Heart left ventricle (tissue), 16 donors: ENCODE measurements around the gene NMS. TPM values are rescaled to one million over a fixed set of nuclear protein-coding genes. Genes with fewer than 3 reads are reported as not detected.

Source experiments
- ATAC-seq, 4 donors: fragments of 200-7000 bp; cut with Tn5 transposase; one replicate each; pipeline ENCODE4 v1.9.1; 2020 to 2022; ENCODE audit warnings: moderate library complexity in 4 of 4, mild to moderate bottlenecking in 3 of 4, moderate number of reproducible peaks in 1 of 4
- DNase-seq, 5 donors: peaks; one replicate each; pipeline ENCODE4 v3.0.0-alpha.2; 2020
- H3K27ac ChIP-seq, 12 donors: fragments of 200-600 bp; sonication (generic) in 4 of 12; one replicate each; pipeline versions ENCODE4 v1.5.0 to v1.8.0; 2016 to 2022; ENCODE audit warnings: mild to moderate bottlenecking in 2 of 12
- H3K27me3 ChIP-seq, 9 donors: fragments of 200-600 bp; sonication (generic) in 2 of 9; one replicate each; pipeline versions ENCODE4 v1.5.1 to v1.8.0; 2016 to 2022; ENCODE audit warnings: mild to moderate bottlenecking in 3 of 9
- H3K36me3 ChIP-seq, 9 donors: fragments of 200-600 bp; sonication (generic) in 2 of 9; one replicate each; pipeline versions ENCODE4 v1.5.0 to v1.8.0; 2018 to 2022; ENCODE audit warnings: mild to moderate bottlenecking in 2 of 9
- H3K4me1 ChIP-seq, 12 donors: fragments of 200-600 bp; sonication (generic) in 4 of 12; one replicate each; pipeline versions ENCODE4 v1.5.0 to v1.8.0; 2016 to 2022; ENCODE audit warnings: mild to moderate bottlenecking in 3 of 12
- H3K4me3 ChIP-seq, 12 donors: fragments of 200-600 bp; sonication (generic) in 4 of 12; one replicate each; pipeline versions ENCODE4 v1.5.0 to v1.8.0; 2017 to 2022; ENCODE audit warnings: mild to moderate bottlenecking in 9 of 12, moderate library complexity in 4 of 12
- H3K9me3 ChIP-seq, 12 donors: fragments of 200-600 bp; sonication (generic) in 4 of 12; one replicate each; pipeline versions ENCODE4 v1.5.0 to v1.8.0; 2016 to 2022; ENCODE audit warnings: mild to moderate bottlenecking in 1 of 12
- CTCF ChIP-seq, 12 donors: fragments of 200-600 bp; sonication (generic) in 4 of 12; IDR thresholded peaks; one replicate each; pipeline versions ENCODE4 v1.5.0 to v1.8.0; 2018 to 2022; ENCODE audit warnings: antibody characterized with exemption in 12 of 12, mild to moderate bottlenecking in 5 of 12
- POLR2A ChIP-seq, 2 donors: fragments of 450-650 bp; IDR thresholded peaks; one replicate each; pipeline ENCODE4 v1.6.1; 2017; ENCODE audit warnings: antibody characterized with exemption in 2 of 2, mild to moderate bottlenecking in 2 of 2, moderate library complexity in 2 of 2
- WGBS, 4 donors: extraction: QIAGEN DNeasy Blood & Tissue Kit in 2 of 4; methylation state at CpG; one replicate each; pipeline versions ENCODE4 v1.1.5 to v1.1.7; 2013 to 2018; 5-methylcytosine and 5-hydroxymethylcytosine counted together
- intact Hi-C, 10 donors: fragments of 100-400 bp; cut with DNase I; formaldehyde crosslinking; loops; one replicate each; pipeline versions ENCODE4 v1.11.1 to v1.14.2; 2022
- polyA plus RNA-seq, 2 donors: library from polyadenylated mRNA; stranded (reverse); fragments of 200-250 nt; gene quantifications; one replicate each; pipeline ENCODE4 v1.2.3, GENCODE V29; 2013
- total RNA-seq, 9 donors: library from RNA; depleted of rRNA in 2 of 9; stranded (reverse); fragments of >200 nt in 2 of 9; fragmentation: NEBNext Ultra II Directional in 3 of 9; extraction: Animal tissue kit (Norgen Biotek cat#: 25700) in 3 of 9; gene quantifications; one replicate each; pipeline versions ENCODE4 v1.1.0 to v1.2.4, GENCODE V29; 2016 to 2023
- donor health status: ischemic (EF 13 %, LVEDD 7.1; RV severe dilation, severe dysfunction).
- donor health status: healthy with polysubstance abuse.
- donor health status: DM: no; HTN: yes; CAD: no.
- donor health status: DM: no; HTN: no; CAD: no.
- donor health status: ischemic (EF 25% LVEDD 6.9; RV normal size, moderate dysfunction).
- donor health status: ischemic (EF 25% LVEDD 5.7; RV mildly dilated, moderate dysfunction).
- donor health status: healthy.
- donor health status: DM: yes; HTN: yes; CAD: no.
- donor health status: ischemic (EF 35%, LVEDD 5.7; RV mildly dilated, moderate dysfunction).
- donor health status: nonischemic (EF 11% LVEDD 7.7; RV severe dilation, severe dysfunction).
- donor health status: DM: yes; HTN: yes; CAD: no.
- donor health status: PGD.
- donor health status: ischemic (EF 29% LVEDD 5.4; RV normal size, mild dysfunction).
- donor health status: nonischemic (EF 23%, LVEDD 6.1; RV moderate dilation, normal function).

Gene NMS
- total and polyA plus RNA-seq, 11 donors, result not detected

- 77 to 87% (median 83%) methylated on average over 7 of the region's 7 CpGs for WGBS, 4 donors
- intact Hi-C loops, result loop anchor here in 1 of 10 donors (10.0 kb wide), 1 partner anchor 146 kb away; no protein-coding TSS in a partner anchor
- TF ChIP-seq POLR2A (IDR thresholded peaks at IDR 0.05) (no peak), CTCF (IDR thresholded peaks at IDR 0.05) (no peak)
- Histone ChIP-seq H3K27me3 (no peaks in the 10 kb centered on the region), H3K27ac (no peak overlapping the region), H3K4me3 (no peak overlapping the region), H3K36me3 (no peaks in the 10 kb centered on the region), H3K9me3 (peaks cover 0 to 26% (median 4%) of the 10 kb centered on the region in 12 donors), H3K4me1 (no peaks in the 10 kb centered on the region)
- ATAC-seq (no peak), DNase-seq (no peak)
Observed at GRCh38 chr2:100509066-100509465, 38.8 kb downstream of the NMS start.

- Histone ChIP-seq H3K27ac (no peak overlapping the region), H3K4me3 (no peak overlapping the region), H3K36me3 (no peaks in the 10 kb centered on the region), H3K4me1 (no peaks in the 10 kb centered on the region), H3K27me3 (no peaks in the 10 kb centered on the region), H3K9me3 (peaks cover 0 to under 1% (median 0%) of the 10 kb centered on the region in 12 donors)
- TF ChIP-seq POLR2A (IDR thresholded peaks at IDR 0.05) (no peak), CTCF (IDR thresholded peaks at IDR 0.05) (no peak)
- no peak for ATAC-seq
- intact Hi-C loops, result no loop called here
- whole genome bisulfite sequencing, 4 donors, result 49 to 54% (median 54%) methylated on average over 4 of the region's 4 CpGs
- no peak for DNase-seq
Observed at GRCh38 chr2:100513650-100514049, 43.4 kb downstream of the NMS start.

GRCh38 chr2:100517556-100517955 lies 47.3 kb downstream of the NMS start:
- TF ChIP-seq POLR2A (IDR thresholded peaks at IDR 0.05) (no peak), CTCF (IDR thresholded peaks at IDR 0.05) (no peak)
- H3K27me3 ChIP-seq, result no peaks in the 10 kb centered on the region
- 58 to 88% (median 65%) methylated on average over 1 of the region's 1 CpG for WGBS, 4 donors
- no peak overlapping the region for H3K4me3 ChIP-seq
- ATAC-seq (no peak), DNase-seq (no peak)
- no peaks in the 10 kb centered on the region for H3K4me1 ChIP-seq
- intact Hi-C loops, result no loop called here
- no peak overlapping the region for H3K27ac ChIP-seq
- no peaks in the 10 kb centered on the region for H3K36me3 ChIP-seq
- H3K9me3 ChIP-seq, result no peaks in the 10 kb centered on the region

- Histone ChIP-seq H3K9me3 (no peaks in the 10 kb centered on the region), H3K4me1 (no peaks in the 10 kb centered on the region), H3K27me3 (no peaks in the 10 kb centered on the region), H3K36me3 (no peaks in the 10 kb centered on the region), H3K4me3 (no peak overlapping the region), H3K27ac (no peak overlapping the region)
- DNase-seq (no peak), ATAC-seq (no peak)
- intact Hi-C loops, result no loop called here
- TF ChIP-seq CTCF (IDR thresholded peaks at IDR 0.05), result no peak
- no peak for TF ChIP-seq POLR2A (IDR thresholded peaks at IDR 0.05)
- 60 to 73% (median 68%) methylated on average over 2 of the region's 2 CpGs for WGBS, 4 donors
Observed at GRCh38 chr2:100518801-100519200, 48.5 kb downstream of the NMS start.
